Thoracic aorta (tissue), 2 donors: Measurements from ENCODE around the gene SYNM. TPM values are rescaled to one million over a fixed set of nuclear protein-coding genes. Genes with fewer than 3 reads are reported as not detected.
A peak's percentile ranks its signal among the peaks of the same experiment; 100 is the strongest.
"Not testable (repeated sequence)": the region's sequence is repeated elsewhere in the genome, so short reads cannot be mapped to it uniquely, and the experiment has no call there.

ENCODE experiments used
- ATAC-seq: fragments of 150-250 bp; one replicate; pipeline ENCODE4 v1.8.0; 2017; ENCODE audit warnings: low read depth; ENCODE audit not compliant: insufficient number of reproducible peaks, low FRiP score
- DNase-seq: peaks from one replicate; pipeline ENCODE4 v3.0.0-alpha.2; 2020; ENCODE audit warnings: low spot score
- H3K27ac ChIP-seq, 2 donors: fragments of 200-600 bp; sonication (generic); 1 replicate in 1 of 2; 2 replicates in 1 of 2; pipeline ENCODE4 v1.5.1; 2016; ENCODE audit warnings: mild to moderate bottlenecking in 2 of 2, moderate library complexity in 2 of 2
- H3K27me3 ChIP-seq: fragments of 200-600 bp; sonication (generic); replicated peaks from 2 replicates; pipeline ENCODE4 v1.6.0; 2016; ENCODE audit warnings: mild to moderate bottlenecking; ENCODE audit not compliant: insufficient read depth
- H3K36me3 ChIP-seq: fragments of 200-600 bp; sonication (generic); one replicate; pipeline ENCODE4 v1.5.1; 2016
- H3K4me1 ChIP-seq, 2 donors: fragments of 200-600 bp; sonication (generic); 1 replicate in 1 of 2; 2 replicates in 1 of 2; pipeline versions ENCODE4 v1.5.1 to v1.6.0; 2016; ENCODE audit warnings: low read depth in 2 of 2, mild to moderate bottlenecking in 1 of 2; ENCODE audit not compliant: control insufficient read depth in 1 of 2
- H3K4me3 ChIP-seq: fragments of 200-600 bp; sonication (generic); 2 replicates; pipeline ENCODE4 v1.5.1; 2016; ENCODE audit warnings: mild to moderate bottlenecking
- H3K9me3 ChIP-seq: fragments of 200-600 bp; sonication (generic); 2 replicates; pipeline ENCODE4 v1.5.1; 2016
- total RNA-seq, 2 donors: library from RNA; depleted of rRNA; stranded (reverse); fragments of >200 nt; gene quantifications; one replicate each; pipeline versions ENCODE4 v1.1.0 to v1.2.3, GENCODE V29; 2016
- TF ChIP-seq, protein P1 (sequence below): fragments of 200-600 bp; sonication (generic); IDR thresholded peaks from one replicate; pipeline ENCODE4 v1.5.1; 2019; ENCODE audit warnings: antibody characterized with exemption

The SYNM gene
- total RNA-seq, 2 donors from 2014 or later, result 60.9 to 102 TPM

- peaks cover 21 to 56% of the 10 kb centered on the region in 2 donors for H3K4me1 ChIP-seq
- no peak overlapping the region for H3K4me3 ChIP-seq
- DNase-seq (no peak), ATAC-seq (no peak)
- peak overlapping the region; percentile 80 to 83 for H3K27ac ChIP-seq
- H3K36me3 ChIP-seq, result peaks cover 2% of the 10 kb centered on the region
- H3K27me3 ChIP-seq, result no peaks in the 10 kb centered on the region
- H3K9me3 ChIP-seq, result no peaks in the 10 kb centered on the region
- TF ChIP-seq, protein P1, sequence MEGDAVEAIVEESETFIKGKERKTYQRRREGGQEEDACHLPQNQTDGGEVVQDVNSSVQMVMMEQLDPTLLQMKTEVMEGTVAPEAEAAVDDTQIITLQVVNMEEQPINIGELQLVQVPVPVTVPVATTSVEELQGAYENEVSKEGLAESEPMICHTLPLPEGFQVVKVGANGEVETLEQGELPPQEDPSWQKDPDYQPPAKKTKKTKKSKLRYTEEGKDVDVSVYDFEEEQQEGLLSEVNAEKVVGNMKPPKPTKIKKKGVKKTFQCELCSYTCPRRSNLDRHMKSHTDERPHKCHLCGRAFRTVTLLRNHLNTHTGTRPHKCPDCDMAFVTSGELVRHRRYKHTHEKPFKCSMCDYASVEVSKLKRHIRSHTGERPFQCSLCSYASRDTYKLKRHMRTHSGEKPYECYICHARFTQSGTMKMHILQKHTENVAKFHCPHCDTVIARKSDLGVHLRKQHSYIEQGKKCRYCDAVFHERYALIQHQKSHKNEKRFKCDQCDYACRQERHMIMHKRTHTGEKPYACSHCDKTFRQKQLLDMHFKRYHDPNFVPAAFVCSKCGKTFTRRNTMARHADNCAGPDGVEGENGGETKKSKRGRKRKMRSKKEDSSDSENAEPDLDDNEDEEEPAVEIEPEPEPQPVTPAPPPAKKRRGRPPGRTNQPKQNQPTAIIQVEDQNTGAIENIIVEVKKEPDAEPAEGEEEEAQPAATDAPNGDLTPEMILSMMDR, result no peak
These were observed 4.1 kb downstream of the SYNM start for GRCh38 chr15:99108993-99109392.

GRCh38 chr15:99109555-99110021 lies 4.7 kb downstream of the SYNM start:
- Histone ChIP-seq H3K27ac (peak overlapping the region; percentile 80 to 83), H3K36me3 (peaks cover 2% of the 10 kb centered on the region), H3K27me3 (no peaks in the 10 kb centered on the region), H3K4me3 (peak overlapping the region; percentile 9), H3K9me3 (no peaks in the 10 kb centered on the region), H3K4me1 (peaks cover 21 to 62% of the 10 kb centered on the region in 2 donors)
- DNase-seq (no peak), ATAC-seq (no peak)
- TF ChIP-seq, protein P1, result no peak

DNA sequence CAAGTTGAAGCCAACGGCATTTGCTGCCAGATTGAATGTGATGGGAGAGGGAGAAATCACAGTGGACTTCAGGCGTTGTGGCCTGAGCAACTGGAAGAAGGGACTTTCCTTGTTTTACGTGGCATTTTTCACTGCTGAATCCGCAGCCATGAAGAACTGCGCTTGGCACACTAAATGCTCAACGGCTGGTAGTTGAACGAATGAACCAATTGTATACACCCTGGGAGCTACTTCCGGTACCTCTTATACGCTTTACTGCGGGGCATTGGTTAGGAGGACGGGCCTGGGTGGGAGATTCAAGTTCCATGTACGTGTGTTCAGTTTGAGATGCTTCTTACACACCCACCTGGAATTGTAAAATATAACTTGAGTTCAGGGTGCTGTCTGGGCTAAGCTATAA lies 5.2 kb downstream of the SYNM start:
- Histone ChIP-seq H3K27me3 (no peaks in the 10 kb centered on the region), H3K4me3 (peak overlapping the region; percentile 9), H3K27ac (peak overlapping the region; percentile 80 to 83), H3K36me3 (peaks cover 2% of the 10 kb centered on the region), H3K4me1 (peaks cover 21 to 67% of the 10 kb centered on the region in 2 donors), H3K9me3 (no peaks in the 10 kb centered on the region)
- DNase-seq (no peak), ATAC-seq (no peak)
- TF ChIP-seq, protein P1, result no peak

GRCh38 chr15:99110581-99111320 lies 5.9 kb downstream of the SYNM start:
- Histone ChIP-seq H3K4me1 (peaks cover 21 to 71% of the 10 kb centered on the region in 2 donors), H3K9me3 (no peaks in the 10 kb centered on the region), H3K4me3 (peak overlapping the region; percentile 9), H3K36me3 (peaks cover 2% of the 10 kb centered on the region), H3K27ac (peak overlapping the region; percentile 80 to 83), H3K27me3 (no peaks in the 10 kb centered on the region)
- TF ChIP-seq, protein P1, result no peak
- ATAC-seq, result peak; percentile 25
- no peak for DNase-seq

DNA sequence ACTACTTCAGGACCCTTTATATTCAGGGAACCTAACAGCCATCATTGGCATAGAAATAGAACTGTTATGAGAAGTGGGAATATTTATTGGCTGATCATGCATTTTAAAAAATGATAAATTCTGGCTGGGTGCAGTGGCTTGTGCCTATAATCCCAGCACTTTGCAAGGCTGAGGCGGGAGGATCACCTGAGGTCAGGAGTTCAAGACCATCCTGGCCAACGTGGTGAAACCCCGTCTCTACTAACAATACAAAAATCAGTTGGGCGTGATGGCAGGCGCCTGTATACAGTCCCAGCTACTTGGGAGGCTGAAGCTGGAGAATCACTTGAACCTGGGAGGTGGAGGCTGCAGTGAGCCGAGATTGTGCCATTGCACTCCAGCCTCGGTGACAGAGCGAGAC lies 6.8 kb downstream of the SYNM start:
- not testable (repeated sequence) for ATAC-seq, H3K4me3 ChIP-seq, H3K27me3 ChIP-seq, DNase-seq, H3K36me3 ChIP-seq, H3K9me3 ChIP-seq
- Histone ChIP-seq H3K4me1 (peaks cover 25 to 77% of the 10 kb centered on the region in 2 donors), H3K27ac (peak overlapping the region; percentile 80 to 83)
